T-helper 1 cell treated with Interleukin-12 subunit alpha and Interleukin-12 subunit beta and Interleukin-4 antibody, amounts not matched to agents 30 μg/mL and 1 μg/mL, for 36 hours (primary cell): ENCODE measurements around the gene BUB1B.
A peak's percentile ranks its signal among the peaks of the same experiment; 100 is the strongest.
"Not testable (repeated sequence)": the region's sequence is repeated elsewhere in the genome, so short reads cannot be mapped to it uniquely, and the experiment has no call there.

ENCODE experiments used
- H3K27ac Mint-ChIP-seq: one replicate; pipeline ENCODE4 v1.8.0; 2021; ENCODE audit warnings: mild to moderate bottlenecking, mixed read lengths
- H3K27me3 Mint-ChIP-seq: one replicate; pipeline ENCODE4 v1.8.0; 2021; ENCODE audit warnings: low read depth, mixed read lengths
- H3K36me3 Mint-ChIP-seq: one replicate; pipeline ENCODE4 v1.8.0; 2021; ENCODE audit warnings: low read depth, mixed read lengths
- H3K4me1 Mint-ChIP-seq: one replicate; pipeline ENCODE4 v1.8.0; 2021; ENCODE audit warnings: low read depth, mixed read lengths
- H3K4me3 Mint-ChIP-seq: one replicate; pipeline ENCODE4 v1.8.0; 2021; ENCODE audit warnings: mild to moderate bottlenecking, moderate library complexity, mixed read lengths
- H3K9me3 Mint-ChIP-seq: one replicate; pipeline ENCODE4 v1.8.0; 2021; ENCODE audit warnings: mixed read lengths

BUB1B gene

DNA sequence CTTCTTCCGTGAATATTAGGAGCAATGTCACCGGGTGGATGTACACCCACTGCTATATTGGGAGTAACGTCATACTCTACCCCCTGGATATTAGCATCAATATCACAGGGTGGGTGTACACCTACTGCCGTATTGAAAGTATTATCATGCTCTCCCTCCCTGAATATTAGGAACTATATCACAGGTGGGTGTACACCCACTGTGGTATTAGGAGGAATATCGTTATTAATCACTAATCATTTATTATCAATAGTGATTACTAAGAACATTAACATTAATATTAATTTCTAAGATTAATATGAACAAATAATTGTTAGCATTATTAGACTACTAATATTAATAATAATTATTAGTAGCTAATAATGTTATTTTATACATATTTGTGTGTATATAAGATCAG, 30.8 kb upstream of the BUB1B start:
- Mint-ChIP-seq H3K27ac (no peak overlapping the region), H3K9me3 (no peaks in the 10 kb centered on the region)

DNA sequence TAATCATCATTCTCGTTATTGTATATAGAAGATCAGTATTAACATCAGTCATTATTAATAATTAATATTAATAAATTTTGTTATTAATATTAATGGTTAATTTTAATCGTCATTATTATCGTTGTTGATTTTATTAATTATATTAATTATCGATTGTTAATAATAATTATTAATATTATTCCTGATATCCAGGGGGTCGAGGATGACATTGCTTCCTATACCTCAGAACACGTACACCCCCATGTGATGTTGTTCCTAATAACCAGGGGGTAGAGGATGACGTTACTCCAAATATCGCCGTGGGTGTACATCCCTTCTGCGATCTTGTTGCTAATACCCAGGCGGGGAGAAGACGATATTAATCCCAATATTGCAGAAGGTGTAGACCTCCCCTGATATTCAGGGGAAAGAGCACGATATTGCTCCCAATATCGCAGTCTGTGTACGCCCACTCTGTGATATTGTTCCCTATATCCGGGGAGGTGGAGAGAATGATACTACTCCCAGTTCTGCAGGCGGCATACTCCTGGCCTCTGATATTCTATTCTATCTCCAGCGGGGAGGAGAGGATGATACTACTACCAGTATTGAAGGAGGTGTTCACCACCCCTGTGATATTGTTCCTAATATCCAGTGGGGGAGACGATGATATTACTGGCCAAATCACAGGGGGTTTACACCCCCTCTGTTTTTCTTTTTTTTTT, 29.9 kb upstream of the BUB1B start:
- no peaks in the 10 kb centered on the region for H3K36me3 Mint-ChIP-seq
- no peak overlapping the region for H3K4me3 Mint-ChIP-seq
- no peaks in the 10 kb centered on the region for H3K9me3 Mint-ChIP-seq
- H3K27me3 Mint-ChIP-seq: no peaks in the 10 kb centered on the region
- peak overlapping the region; percentile 31 for H3K27ac Mint-ChIP-seq
- H3K4me1 Mint-ChIP-seq: no peaks in the 10 kb centered on the region

More for the DNA sequence above, 30.8 kb upstream of the BUB1B start:
- Mint-ChIP-seq H3K36me3 (no peaks in the 10 kb centered on the region), H3K4me1 (no peaks in the 10 kb centered on the region), H3K27me3 (no peaks in the 10 kb centered on the region), H3K4me3 (no peak overlapping the region)

DNA sequence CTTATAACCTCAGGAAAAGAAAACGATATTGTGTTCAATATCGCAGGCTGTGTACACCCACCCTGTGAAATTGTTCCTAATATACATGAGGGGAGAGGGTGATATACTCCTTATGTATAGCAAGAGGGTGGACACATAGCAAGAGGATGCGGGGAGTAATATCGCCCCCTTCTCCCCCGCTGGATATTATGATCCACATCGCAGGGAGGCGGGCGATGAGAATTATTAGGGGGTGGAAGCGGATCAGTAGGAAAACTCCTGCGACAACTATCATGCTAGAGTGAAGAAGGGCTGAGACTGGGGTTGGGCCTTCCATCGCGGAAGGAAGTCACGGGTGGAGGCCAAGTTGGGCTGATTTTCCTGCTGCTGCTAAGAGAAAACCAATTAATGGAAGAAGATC, 27.3 kb upstream of the BUB1B start:
- H3K4me3 Mint-ChIP-seq: no peak overlapping the region
- no peaks in the 10 kb centered on the region for H3K36me3 Mint-ChIP-seq
- H3K9me3 Mint-ChIP-seq: no peaks in the 10 kb centered on the region
- no peaks in the 10 kb centered on the region for H3K4me1 Mint-ChIP-seq
- H3K27me3 Mint-ChIP-seq: no peaks in the 10 kb centered on the region
- H3K27ac Mint-ChIP-seq: no peak overlapping the region

DNA sequence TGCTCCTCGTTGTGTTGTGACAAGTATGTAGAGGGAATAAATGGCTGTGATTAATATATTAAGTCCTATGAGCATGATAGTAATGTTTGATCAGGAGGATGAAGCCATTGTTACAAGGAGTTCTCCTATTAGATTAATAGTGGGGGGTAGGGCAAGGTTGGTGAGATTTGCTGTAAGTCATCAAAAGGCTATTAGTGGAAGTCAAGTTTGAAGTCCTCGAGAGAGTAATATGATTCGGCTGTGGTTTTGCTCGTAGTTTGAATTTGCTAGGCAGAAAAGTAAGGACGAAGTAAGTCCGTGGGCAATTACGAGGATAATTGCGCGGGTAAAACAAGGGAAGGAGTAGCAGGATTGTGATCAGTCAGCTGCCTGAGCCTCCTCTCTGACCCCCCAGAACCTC, 26.0 kb upstream of the BUB1B start:
- H3K27ac Mint-ChIP-seq: no peak overlapping the region
- no peaks in the 10 kb centered on the region for H3K27me3 Mint-ChIP-seq
- H3K36me3 Mint-ChIP-seq: no peaks in the 10 kb centered on the region
- no peaks in the 10 kb centered on the region for H3K4me1 Mint-ChIP-seq
- H3K9me3 Mint-ChIP-seq: no peaks in the 10 kb centered on the region
- H3K4me3 Mint-ChIP-seq: no peak overlapping the region

DNA sequence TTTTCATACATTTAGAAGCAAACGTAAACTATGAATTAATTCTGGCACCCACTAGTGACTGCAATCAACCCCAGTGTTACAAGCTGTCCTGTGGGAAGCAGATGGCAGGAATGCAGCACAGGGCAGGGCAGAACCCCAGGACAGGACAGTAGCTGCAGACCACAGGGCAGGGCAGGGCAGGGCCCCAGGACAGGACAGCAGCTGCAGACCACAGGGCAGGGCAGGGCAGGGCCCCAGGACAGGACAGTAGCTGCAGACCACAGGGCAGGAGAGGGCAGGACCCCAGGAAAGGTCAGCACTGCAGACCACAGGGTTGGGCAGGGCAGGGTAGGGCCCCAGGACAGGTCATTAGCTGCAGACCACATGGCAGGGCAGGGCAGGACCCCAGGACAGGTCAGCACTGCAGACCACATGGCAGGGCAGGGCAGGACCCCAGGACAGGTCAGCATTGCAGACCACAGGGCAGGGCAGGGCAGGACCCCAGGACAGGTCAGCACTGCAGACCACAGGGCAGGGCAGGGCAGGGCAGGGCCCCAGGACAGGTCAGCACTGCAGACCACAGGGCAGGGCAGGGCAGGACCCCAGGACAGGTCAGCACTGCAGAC, 24.9 kb upstream of the BUB1B start:
- not testable (repeated sequence) for H3K27me3 Mint-ChIP-seq, H3K4me1 Mint-ChIP-seq, H3K9me3 Mint-ChIP-seq, H3K36me3 Mint-ChIP-seq, H3K4me3 Mint-ChIP-seq, H3K27ac Mint-ChIP-seq

DNA sequence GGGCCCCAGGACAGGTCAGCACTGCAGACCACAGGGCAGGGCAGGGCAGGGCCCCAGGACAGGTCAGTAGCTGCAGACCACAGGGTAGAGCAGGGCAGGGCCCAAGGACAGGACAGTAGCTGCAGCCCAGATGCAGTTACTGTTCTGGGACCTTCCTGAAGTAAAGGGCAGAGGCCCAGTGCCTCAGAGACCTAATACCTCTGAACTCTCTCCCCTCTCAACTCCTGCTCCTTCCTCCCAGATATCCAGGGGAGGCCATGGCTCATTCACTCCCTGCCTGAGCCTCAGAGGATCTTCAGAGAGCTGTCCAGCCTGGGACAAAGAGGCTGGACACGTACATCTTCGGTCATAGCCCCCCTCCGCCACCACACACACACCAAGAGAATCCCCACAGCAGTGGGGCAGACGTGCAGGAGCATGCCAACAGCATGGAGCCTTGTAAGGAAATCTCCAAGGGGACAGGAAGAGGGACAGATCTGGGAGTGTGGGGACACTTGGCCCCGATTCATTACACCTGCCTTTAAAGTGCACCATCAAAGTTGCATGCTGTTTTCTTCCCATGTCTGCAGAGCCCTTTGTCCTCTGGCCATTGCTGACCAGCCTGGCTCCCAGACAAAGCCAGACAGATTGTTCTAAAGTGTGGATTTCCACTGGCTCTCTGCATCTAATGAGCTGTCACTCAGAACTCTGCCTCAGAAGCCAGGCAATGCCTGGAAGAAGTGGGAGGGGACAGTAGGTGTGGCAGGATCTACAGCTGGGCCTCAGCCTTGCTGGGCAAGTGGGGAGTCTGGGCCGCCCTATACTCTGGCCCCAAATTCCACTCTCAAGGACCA, 24.2 kb upstream of the BUB1B start:
- H3K27me3 Mint-ChIP-seq: no peaks in the 10 kb centered on the region
- H3K9me3 Mint-ChIP-seq: no peaks in the 10 kb centered on the region
- H3K4me3 Mint-ChIP-seq: no peak overlapping the region
- no peaks in the 10 kb centered on the region for H3K4me1 Mint-ChIP-seq
- no peak overlapping the region for H3K27ac Mint-ChIP-seq
- H3K36me3 Mint-ChIP-seq: no peaks in the 10 kb centered on the region

DNA sequence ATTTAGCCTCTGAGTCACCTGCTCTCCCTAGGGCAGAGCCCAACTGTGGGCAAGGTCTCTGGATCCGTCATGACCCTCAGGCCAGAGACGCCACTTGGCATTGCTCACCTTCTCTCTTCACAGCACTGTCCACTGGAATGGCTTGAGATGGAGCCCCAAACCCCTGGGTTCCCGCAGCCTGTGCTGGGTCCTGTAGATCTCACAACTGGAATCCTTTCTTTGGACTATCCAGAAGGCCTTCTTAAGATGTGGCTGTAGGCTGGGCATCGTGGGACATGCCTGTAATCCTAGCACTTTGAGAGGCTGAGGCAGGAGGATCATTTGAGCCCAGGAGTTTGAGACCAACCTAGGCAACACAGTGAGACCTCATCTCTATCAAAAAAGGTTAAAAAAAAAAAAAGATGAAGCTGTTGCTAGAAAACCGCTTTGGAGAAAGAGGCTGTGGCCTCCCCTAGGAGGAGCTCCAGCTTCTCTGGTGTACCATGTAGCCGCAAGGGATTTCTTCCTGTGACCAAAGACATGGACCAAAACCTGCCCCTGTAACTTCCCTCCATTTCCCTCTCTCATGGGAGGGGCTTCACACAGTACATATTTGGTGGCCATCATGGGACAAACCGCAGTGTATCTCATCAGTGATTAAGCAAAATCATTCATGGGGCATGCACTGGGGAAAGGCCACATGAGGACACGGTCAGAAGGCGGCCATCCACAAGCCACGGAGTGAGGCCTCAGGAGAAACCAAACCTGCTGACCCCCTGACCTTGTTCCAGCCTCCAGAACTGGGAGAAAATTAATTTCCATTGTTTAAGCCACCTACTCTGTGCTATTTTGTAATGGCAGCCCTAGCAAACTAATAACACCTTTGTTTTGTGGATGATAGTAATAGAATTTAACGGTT, 23.3 kb upstream of the BUB1B start:
- Mint-ChIP-seq H3K9me3 (no peaks in the 10 kb centered on the region), H3K4me1 (no peaks in the 10 kb centered on the region), H3K4me3 (no peak overlapping the region), H3K27me3 (no peaks in the 10 kb centered on the region), H3K27ac (no peak overlapping the region), H3K36me3 (no peaks in the 10 kb centered on the region)

DNA sequence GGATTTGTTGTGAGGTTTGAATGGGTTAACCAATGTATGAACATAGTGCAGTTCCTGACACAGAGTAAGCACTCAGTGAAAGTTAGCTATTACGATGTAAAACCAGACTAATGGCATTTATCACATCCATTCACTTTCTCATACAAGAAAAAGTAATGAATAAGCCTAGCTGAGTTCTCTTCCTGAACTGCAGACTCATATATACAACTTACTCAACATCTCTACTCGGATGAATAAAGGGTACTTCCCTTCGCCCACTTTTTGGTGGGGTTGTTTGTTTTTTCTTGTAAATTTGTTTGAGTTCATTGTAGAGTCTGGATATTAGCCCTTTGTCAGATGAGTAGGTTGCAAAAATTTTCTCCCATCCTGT, 22.7 kb upstream of the BUB1B start:
- H3K4me1 Mint-ChIP-seq, H3K4me3 Mint-ChIP-seq, H3K9me3 Mint-ChIP-seq, H3K27ac Mint-ChIP-seq, H3K27me3 Mint-ChIP-seq, H3K36me3 Mint-ChIP-seq: not testable (repeated sequence)

DNA sequence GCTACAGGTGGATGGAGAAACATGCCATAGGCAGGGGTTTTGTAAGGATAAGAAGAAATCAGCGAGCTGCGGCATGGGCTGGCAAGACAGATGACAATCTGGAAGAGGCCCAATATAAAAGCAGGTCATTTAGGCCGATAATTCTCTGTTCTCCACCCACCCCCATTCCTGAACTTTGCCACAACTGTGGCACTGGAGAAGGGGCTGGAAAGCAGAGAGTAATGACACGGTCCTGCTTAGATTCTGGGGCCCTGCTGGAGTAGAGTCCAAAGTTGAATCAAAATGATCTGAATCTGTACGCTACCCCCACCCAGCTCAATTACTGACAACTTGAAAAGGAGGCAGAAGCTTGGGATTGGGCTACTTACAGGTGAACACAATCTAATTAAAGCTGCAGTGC, 18.4 kb upstream of the BUB1B start:
- Mint-ChIP-seq H3K9me3 (no peaks in the 10 kb centered on the region), H3K4me1 (no peaks in the 10 kb centered on the region), H3K27ac (no peak overlapping the region), H3K36me3 (no peaks in the 10 kb centered on the region), H3K27me3 (peaks cover 7% of the 10 kb centered on the region), H3K4me3 (no peak overlapping the region)

DNA sequence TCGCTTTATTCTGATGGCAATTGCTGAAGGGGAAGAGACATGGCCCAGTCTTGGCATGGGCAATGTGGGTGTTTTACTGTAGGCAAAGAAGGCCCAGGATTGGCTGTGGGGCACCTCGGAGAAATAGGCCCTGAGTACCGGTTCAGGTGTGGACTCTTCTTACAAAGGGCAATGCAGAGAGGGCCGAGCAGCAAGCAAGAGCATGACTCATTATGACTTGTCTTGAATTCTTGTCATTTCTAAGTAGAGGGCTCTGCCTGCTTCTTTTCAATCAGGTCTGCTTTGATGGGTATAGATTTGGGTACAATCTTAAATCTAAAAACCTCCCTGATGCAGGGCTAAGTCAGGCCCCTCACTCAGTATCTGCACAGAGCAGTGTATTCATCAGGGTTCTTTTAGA, 14.8 kb upstream of the BUB1B start:
- no peaks in the 10 kb centered on the region for H3K36me3 Mint-ChIP-seq
- no peak overlapping the region for H3K27ac Mint-ChIP-seq

DNA sequence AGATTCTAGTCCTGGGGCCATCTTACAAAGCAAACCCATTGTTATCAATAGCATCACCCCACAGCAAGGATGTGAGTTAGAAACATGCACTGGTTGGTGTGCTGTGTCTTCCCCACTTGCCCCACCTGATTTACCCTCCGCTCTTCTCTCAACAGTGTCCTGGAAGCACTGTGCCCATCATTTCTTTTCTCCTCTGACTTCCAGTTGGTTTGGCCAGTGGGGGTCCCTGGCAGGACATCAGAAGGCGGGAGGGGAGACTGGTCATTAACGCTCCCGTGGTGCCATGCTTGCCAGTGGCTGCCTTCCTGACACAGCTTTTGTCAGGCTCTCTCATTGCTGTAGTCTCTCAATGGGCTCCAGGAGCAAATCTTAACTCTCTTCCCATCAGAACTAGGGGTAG, 11.5 kb upstream of the BUB1B start:
- no peaks in the 10 kb centered on the region for H3K4me1 Mint-ChIP-seq
- no peaks in the 10 kb centered on the region for H3K36me3 Mint-ChIP-seq
- H3K27ac Mint-ChIP-seq: no peak overlapping the region
- no peaks in the 10 kb centered on the region for H3K9me3 Mint-ChIP-seq
- peaks cover 24% of the 10 kb centered on the region for H3K27me3 Mint-ChIP-seq
- H3K4me3 Mint-ChIP-seq: no peak overlapping the region

More for the DNA sequence above, 14.8 kb upstream of the BUB1B start:
- Mint-ChIP-seq H3K9me3 (no peaks in the 10 kb centered on the region), H3K27me3 (peaks cover 22% of the 10 kb centered on the region), H3K4me3 (no peak overlapping the region), H3K4me1 (no peaks in the 10 kb centered on the region)

DNA sequence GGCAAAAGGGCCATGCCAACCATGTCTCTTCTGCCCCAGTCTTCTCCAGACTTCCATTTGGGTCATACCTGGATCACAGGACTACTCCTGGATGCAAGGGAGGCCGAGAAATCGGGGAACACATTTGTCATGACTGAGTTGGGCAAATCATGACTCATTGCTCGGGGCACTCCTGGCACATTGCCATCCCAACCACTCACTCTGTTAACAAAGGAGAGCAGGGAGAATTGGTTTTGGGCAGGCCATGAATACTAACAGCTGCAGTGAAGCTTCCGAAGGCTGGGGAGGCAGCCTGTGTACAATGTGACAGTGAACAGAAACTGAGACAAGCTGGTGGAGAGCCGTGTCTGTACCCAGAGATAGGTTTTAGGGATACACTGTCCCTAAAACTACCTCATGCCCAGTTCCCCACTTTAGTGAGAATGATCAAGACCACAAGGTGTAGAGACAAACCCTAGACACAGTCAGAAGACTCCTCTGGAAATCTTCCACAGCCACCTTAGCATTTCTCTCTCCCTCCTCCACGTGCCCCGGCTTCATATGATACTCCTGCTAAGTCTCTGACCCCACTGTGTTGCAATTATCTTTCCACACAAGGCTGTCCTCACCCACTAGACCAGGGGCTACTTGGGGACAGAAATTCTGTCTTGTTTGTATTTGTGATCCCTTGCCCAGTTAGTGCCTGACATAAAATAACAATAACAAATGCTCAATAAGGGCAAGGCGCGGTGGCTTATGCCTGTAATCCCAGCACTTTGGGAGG, 10.5 kb upstream of the BUB1B start:
- Mint-ChIP-seq H3K4me1 (no peaks in the 10 kb centered on the region), H3K9me3 (no peaks in the 10 kb centered on the region), H3K27ac (no peak overlapping the region), H3K36me3 (no peaks in the 10 kb centered on the region), H3K4me3 (no peak overlapping the region), H3K27me3 (peaks cover 24% of the 10 kb centered on the region)

DNA sequence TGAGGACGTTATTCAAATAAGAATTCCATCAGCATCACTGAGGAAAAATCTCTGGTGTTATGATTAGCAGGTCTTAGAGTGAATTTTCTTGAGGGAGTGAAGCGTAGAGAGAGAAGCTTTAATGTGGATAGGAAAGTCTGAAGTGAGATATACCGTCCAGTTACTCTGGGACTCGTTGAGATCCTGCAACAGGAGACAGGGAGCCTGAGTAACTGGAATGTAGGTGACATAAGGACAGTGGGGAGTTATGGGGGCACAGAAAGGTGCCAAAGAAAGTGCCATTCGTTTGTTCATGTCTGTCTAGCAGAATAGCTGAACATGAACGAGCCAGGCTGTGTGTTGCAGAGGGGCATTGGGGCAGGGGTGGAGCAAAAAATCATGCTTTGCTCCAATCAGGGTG, 9.4 kb upstream of the BUB1B start:
- H3K27me3 Mint-ChIP-seq: peaks cover 24% of the 10 kb centered on the region
- no peaks in the 10 kb centered on the region for H3K36me3 Mint-ChIP-seq
- no peak overlapping the region for H3K27ac Mint-ChIP-seq
- H3K9me3 Mint-ChIP-seq: no peaks in the 10 kb centered on the region
- peaks cover 2% of the 10 kb centered on the region for H3K4me1 Mint-ChIP-seq
- no peak overlapping the region for H3K4me3 Mint-ChIP-seq

DNA sequence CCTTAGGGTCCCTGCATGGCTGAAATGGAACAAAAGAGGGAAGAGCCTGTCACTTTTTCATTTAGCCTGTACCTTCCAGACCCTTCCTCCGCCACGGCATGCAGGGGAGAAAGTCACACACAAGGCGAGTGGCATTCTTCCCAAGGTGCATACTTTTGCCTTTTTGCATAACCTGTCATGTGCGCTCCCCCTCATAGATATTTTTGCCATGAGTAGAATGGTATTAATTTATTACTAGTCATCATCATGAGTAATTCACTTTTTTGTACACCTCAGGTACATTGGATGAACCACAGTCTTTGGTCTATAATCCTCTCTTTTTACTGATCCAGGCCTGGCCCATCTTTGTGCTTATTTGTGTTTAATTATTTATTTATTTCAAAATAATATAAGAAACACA, 8.9 kb upstream of the BUB1B start:
- Mint-ChIP-seq H3K4me3 (no peak overlapping the region), H3K4me1 (peaks cover 2% of the 10 kb centered on the region), H3K9me3 (no peaks in the 10 kb centered on the region), H3K27me3 (peaks cover 24% of the 10 kb centered on the region), H3K36me3 (no peaks in the 10 kb centered on the region), H3K27ac (no peak overlapping the region)
